HepG2 (cell line): ENCODE measurements around the gene PCDH12. TPM values are rescaled to one million over a fixed set of nuclear protein-coding genes. Genes with fewer than 3 reads are reported as not detected.

ENCODE experiments used
- ARNT ChIP-seq: fragments of 450-650 bp; IDR thresholded peaks from 2 replicates; pipeline ENCODE4 v1.6.1; 2017
- CREM ChIP-seq, 2 experiments: sonication (generic) in 1 of 2; formaldehyde crosslinking in 1 of 2; IDR thresholded peaks; 2 replicates each; pipeline versions ENCODE4 v1.4.0 to v1.6.1; 2016 to 2020; ENCODE audit warnings: antibody characterized with exemption in 1 of 2, mild to moderate bottlenecking in 1 of 2, missing genetic modification reagents in 1 of 2
- HDAC1 ChIP-seq: sonication (generic); formaldehyde crosslinking; IDR thresholded peaks from 2 replicates; pipeline ENCODE4 v1.5.1; 2020; ENCODE audit warnings: mild to moderate bottlenecking, missing genetic modification reagents
- HOXD1 ChIP-seq: sonication (generic); formaldehyde crosslinking; IDR thresholded peaks from 2 replicates; pipeline ENCODE4 v1.5.0; 2020; ENCODE audit warnings: missing genetic modification reagents
- KDM5A ChIP-seq: fragments of 200-600 bp; sonication (generic); IDR thresholded peaks from 2 replicates; pipeline ENCODE4 v1.7.0; 2018; ENCODE audit warnings: antibody characterized with exemption, mild to moderate bottlenecking, low read length, borderline replicate concordance
- KLF11 ChIP-seq: IDR thresholded peaks from 2 replicates; pipeline ENCODE4 v1.6.1; 2016; ENCODE audit warnings: missing compliant biosample characterization
- KLF6 ChIP-seq: IDR thresholded peaks from 2 replicates; pipeline ENCODE4 v1.8.0; 2016; ENCODE audit warnings: missing biosample characterization, missing genetic modification reagents
- MED1 ChIP-seq: sonication (generic); formaldehyde crosslinking; IDR thresholded peaks from 2 replicates; pipeline ENCODE4 v1.4.0; 2020; ENCODE audit warnings: missing genetic modification reagents
- MTA3 ChIP-seq: sonication (generic); formaldehyde crosslinking; IDR thresholded peaks from 2 replicates; pipeline ENCODE4 v1.4.0; 2020; ENCODE audit warnings: missing genetic modification reagents
- NKX3-1 ChIP-seq: sonication (generic); formaldehyde crosslinking; IDR thresholded peaks from 2 replicates; pipeline ENCODE4 v1.5.0; 2020; ENCODE audit warnings: missing genetic modification reagents
- RARG ChIP-seq: sonication (generic); formaldehyde crosslinking; IDR thresholded peaks from 2 replicates; pipeline ENCODE4 v1.4.0; 2020; ENCODE audit warnings: low read depth, mild to moderate bottlenecking, missing genetic modification reagents
- RBFOX2 ChIP-seq: fragments of 200-400 bp; formaldehyde crosslinking; IDR thresholded peaks from 2 replicates; pipeline ENCODE4 v1.6.1; 2017; ENCODE audit warnings: low read depth, mild to moderate bottlenecking, low read length
- SATB2 ChIP-seq: sonication (generic); formaldehyde crosslinking; IDR thresholded peaks from 2 replicates; pipeline ENCODE4 v1.5.0; 2020; ENCODE audit warnings: missing genetic modification reagents
- SKI ChIP-seq: fragments of 450-650 bp; IDR thresholded peaks from one replicate; pipeline ENCODE4 v1.6.1; 2018; ENCODE audit warnings: mild to moderate bottlenecking; ENCODE audit not compliant: partially characterized antibody
- SNRNP70 ChIP-seq: fragments of 200-400 bp; formaldehyde crosslinking; IDR thresholded peaks from 2 replicates; pipeline ENCODE4 v1.6.1; 2017; ENCODE audit warnings: mild to moderate bottlenecking, low read depth, low read length, moderate library complexity
- ZFP41 ChIP-seq: sonication (generic); formaldehyde crosslinking; IDR thresholded peaks from 2 replicates; pipeline ENCODE4 v1.4.0; 2020; ENCODE audit warnings: mild to moderate bottlenecking, missing genetic modification reagents, borderline replicate concordance
- ZGPAT ChIP-seq: IDR thresholded peaks from 2 replicates; pipeline ENCODE4 v1.6.1; 2016; ENCODE audit warnings: mild to moderate bottlenecking
- ZMYM3 ChIP-seq: sonication (generic); formaldehyde crosslinking; IDR thresholded peaks from 2 replicates; pipeline ENCODE4 v1.5.1; 2020; ENCODE audit warnings: mild to moderate bottlenecking, missing genetic modification reagents
- ZNF12 ChIP-seq: sonication (generic); formaldehyde crosslinking; IDR thresholded peaks from 2 replicates; pipeline ENCODE4 v1.5.0; 2020; ENCODE audit warnings: missing genetic modification reagents
- ZNF207 ChIP-seq: fragments of 450-650 bp; IDR thresholded peaks from 2 replicates; pipeline ENCODE4 v1.6.1; 2016; ENCODE audit warnings: antibody characterized with exemption, borderline replicate concordance
- ZNF326 ChIP-seq: sonication (generic); formaldehyde crosslinking; IDR thresholded peaks from 2 replicates; pipeline ENCODE4 v1.4.0; 2020; ENCODE audit warnings: missing genetic modification reagents, borderline replicate concordance
- ZNF724P ChIP-seq: sonication (generic); formaldehyde crosslinking; IDR thresholded peaks from 2 replicates; pipeline ENCODE4 v1.8.0; 2022; ENCODE audit warnings: missing genetic modification reagents, borderline replicate concordance
- ZNF777 ChIP-seq: sonication (generic); formaldehyde crosslinking; IDR thresholded peaks from 2 replicates; pipeline ENCODE4 v1.4.0; 2020; ENCODE audit warnings: missing genetic modification reagents
- ZNF790 ChIP-seq: sonication (generic); formaldehyde crosslinking; IDR thresholded peaks from 2 replicates; pipeline ENCODE4 v1.8.0; 2022; ENCODE audit warnings: missing genetic modification reagents, mild to moderate bottlenecking, borderline replicate concordance
- ZNF800 ChIP-seq: sonication (generic); formaldehyde crosslinking; IDR thresholded peaks from 2 replicates; pipeline ENCODE4 v1.4.0; 2020; ENCODE audit warnings: missing genetic modification reagents
- ZNF841 ChIP-seq: sonication (generic); formaldehyde crosslinking; IDR thresholded peaks from 2 replicates; pipeline ENCODE4 v1.8.1; 2023; ENCODE audit warnings: missing genetic modification reagents, borderline replicate concordance
- ZZZ3 ChIP-seq: sonication (generic); formaldehyde crosslinking; IDR thresholded peaks from 2 replicates; pipeline ENCODE4 v1.4.0; 2020; ENCODE audit warnings: missing genetic modification reagents, mild to moderate bottlenecking, borderline replicate concordance
- polyA plus RNA-seq, 8 experiments: library from polyadenylated mRNA; depleted of rRNA in 3 of 8; stranded (reverse) in 7 of 8; unstranded in 1 of 8; fragments of >200 nt; fragmentation: Illumina TruSeq in 4 of 8; extraction: Trizol in 4 of 8; gene quantifications; 2 replicates each; pipeline versions ENCODE4 v1.2.1 to v1.2.3, GENCODE V29; 2011 to 2016; ENCODE audit warnings: low read depth in 4 of 8, missing spikeins in 1 of 8, mixed read lengths in 1 of 8; ENCODE audit not compliant: insufficient read depth in 1 of 8
- total RNA-seq, 5 experiments: library from RNA; depleted of rRNA; stranded (reverse); fragments of >200 nt; fragmentation: Illumina TruSeq; extraction: Trizol; gene quantifications; 2 replicates each; pipeline ENCODE4 v1.2.3, GENCODE V29; 2016; ENCODE audit warnings: low read depth in 1 of 5
- TF ChIP-seq, protein P1 (sequence below): IDR thresholded peaks from 2 replicates; pipeline ENCODE4 v1.6.1; 2016

PCDH12 gene
- total and polyA plus RNA-seq, 2 of the 13 experiments (the other 11 are each of a cell fraction or from before 2014, with no cell fraction given) = not detected

- no peak for TF ChIP-seq MTA3 (CRISPR knock-in tag)
- TF ChIP-seq ZNF207 = no peak
- 0 out of 2 replicates have a peak, but pooled peaks have one; percentile 19 for TF ChIP-seq ZNF12 (CRISPR knock-in tag)
- TF ChIP-seq ZNF790 = peak; percentile 87
- TF ChIP-seq CREM (IDR thresholded peaks at IDR 0.05) = peak; percentile 74
- no peak for TF ChIP-seq CREM (CRISPR knock-in tag; IDR thresholded peaks at IDR 0.05)
- peak; percentile 81; the same call in 1 of the 2 replicates for TF ChIP-seq KLF6 (CRISPR knock-in tag)
- no peak for TF ChIP-seq NKX3-1
- peak; percentile 87; the same call in 1 of the 2 replicates for TF ChIP-seq RARG
- no peak for TF ChIP-seq ZNF800 (CRISPR knock-in tag)
- TF ChIP-seq ZGPAT = peak; percentile 52; the same call in 1 of the 2 replicates
- TF ChIP-seq ARNT = no peak
- TF ChIP-seq ZZZ3 (CRISPR knock-in tag) = peak; percentile 90; the same call in 1 of the 2 replicates
- no peak for TF ChIP-seq ZNF326
- TF ChIP-seq KDM5A = peak; percentile 69; the same call in 1 of the 2 replicates
- TF ChIP-seq KLF11 (CRISPR knock-in tag) = peak; percentile 56; the same call in 1 of the 2 replicates
- no peak for TF ChIP-seq ZNF777
- no peak for TF ChIP-seq ZNF724P (CRISPR knock-in tag)
- peak; percentile 75 for TF ChIP-seq HDAC1 (CRISPR knock-in tag)
- TF ChIP-seq ZFP41 (CRISPR knock-in tag) = no peak
- no peak for TF ChIP-seq SATB2
- TF ChIP-seq, protein P1, sequence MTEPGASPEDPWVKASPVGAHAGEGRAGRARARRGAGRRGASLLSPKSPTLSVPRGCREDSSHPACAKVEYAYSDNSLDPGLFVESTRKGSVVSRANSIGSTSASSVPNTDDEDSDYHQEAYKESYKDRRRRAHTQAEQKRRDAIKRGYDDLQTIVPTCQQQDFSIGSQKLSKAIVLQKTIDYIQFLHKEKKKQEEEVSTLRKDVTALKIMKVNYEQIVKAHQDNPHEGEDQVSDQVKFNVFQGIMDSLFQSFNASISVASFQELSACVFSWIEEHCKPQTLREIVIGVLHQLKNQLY = no peak; the same call in 1 of the 2 replicates
- TF ChIP-seq SNRNP70 = no peak
- peak; percentile 99 for TF ChIP-seq RBFOX2
- peak; percentile 59; the same call in 1 of the 2 replicates for TF ChIP-seq MED1
- peak; percentile 33; the same call in 1 of the 2 replicates for TF ChIP-seq HOXD1
- 0 out of 2 replicates have a peak, but pooled peaks have one; percentile 34 for TF ChIP-seq ZMYM3
- TF ChIP-seq SKI = no peak
- no peak for TF ChIP-seq ZNF841 (CRISPR knock-in tag)
Measured at GRCh38 chr5:141923448-141924313, 34.3 kb downstream of the PCDH12 start, which contains the start of gene DELE1 (continued).
